ENCODE measurements around the gene FIBCD1.

DNA sequence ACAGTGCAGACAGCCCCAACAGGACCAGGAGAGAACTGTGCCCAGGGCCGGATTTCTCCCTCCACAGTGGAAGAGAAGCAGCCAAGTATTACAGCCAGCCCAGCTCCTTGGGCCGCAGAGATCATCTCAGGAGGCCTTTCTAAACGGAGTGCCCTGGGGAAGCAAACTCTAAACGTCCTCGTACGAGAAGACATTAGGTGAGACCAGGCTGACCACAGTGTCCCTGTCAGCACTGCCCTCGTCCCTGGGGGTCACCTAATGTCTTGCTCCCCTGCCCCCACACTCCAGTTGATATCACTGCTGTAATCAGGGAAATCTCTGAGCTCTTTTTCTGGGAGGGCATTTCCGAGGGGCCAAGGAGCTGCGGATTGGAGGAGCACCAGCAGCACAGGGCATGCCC lies 48.9 kb downstream of the FIBCD1 start:
- TF ChIP-seq, protein P1, sequence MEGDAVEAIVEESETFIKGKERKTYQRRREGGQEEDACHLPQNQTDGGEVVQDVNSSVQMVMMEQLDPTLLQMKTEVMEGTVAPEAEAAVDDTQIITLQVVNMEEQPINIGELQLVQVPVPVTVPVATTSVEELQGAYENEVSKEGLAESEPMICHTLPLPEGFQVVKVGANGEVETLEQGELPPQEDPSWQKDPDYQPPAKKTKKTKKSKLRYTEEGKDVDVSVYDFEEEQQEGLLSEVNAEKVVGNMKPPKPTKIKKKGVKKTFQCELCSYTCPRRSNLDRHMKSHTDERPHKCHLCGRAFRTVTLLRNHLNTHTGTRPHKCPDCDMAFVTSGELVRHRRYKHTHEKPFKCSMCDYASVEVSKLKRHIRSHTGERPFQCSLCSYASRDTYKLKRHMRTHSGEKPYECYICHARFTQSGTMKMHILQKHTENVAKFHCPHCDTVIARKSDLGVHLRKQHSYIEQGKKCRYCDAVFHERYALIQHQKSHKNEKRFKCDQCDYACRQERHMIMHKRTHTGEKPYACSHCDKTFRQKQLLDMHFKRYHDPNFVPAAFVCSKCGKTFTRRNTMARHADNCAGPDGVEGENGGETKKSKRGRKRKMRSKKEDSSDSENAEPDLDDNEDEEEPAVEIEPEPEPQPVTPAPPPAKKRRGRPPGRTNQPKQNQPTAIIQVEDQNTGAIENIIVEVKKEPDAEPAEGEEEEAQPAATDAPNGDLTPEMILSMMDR (conservative IDR thresholded peaks at IDR 0.05): no peak
- TF ChIP-seq ZFX (IDR thresholded peaks at IDR 0.05): no peak

All from C4-2B (cell line).